ENCODE measurements around the gene MACROD1.

MACROD1 gene

GRCh38 chr11:64131683-64132190 lies 34.2 kb downstream of the MACROD1 start:
- in situ Hi-C loops (cut with MboI; ENCODE audit: low sequenced_read_pairs): no loop called here

GRCh38 chr11:64130618-64131017 lies 35.3 kb downstream of the MACROD1 start:
- in situ Hi-C loops (cut with MboI; ENCODE audit: low sequenced_read_pairs): no loop called here

- in situ Hi-C loops (cut with MboI; ENCODE audit: low sequenced_read_pairs): no loop called here
Measured at GRCh38 chr11:64129403-64129802, 36.5 kb downstream of the MACROD1 start.

- in situ Hi-C loops (cut with MboI; ENCODE audit: low sequenced_read_pairs): no loop called here
Measured at GRCh38 chr11:64128255-64129006, 37.5 kb downstream of the MACROD1 start.

GRCh38 chr11:64127267-64128072 lies 38.4 kb downstream of the MACROD1 start:
- in situ Hi-C loops (cut with MboI; ENCODE audit: low sequenced_read_pairs): no loop called here

- in situ Hi-C loops (cut with MboI; ENCODE audit: low sequenced_read_pairs): no loop called here
Measured at GRCh38 chr11:64126796-64127195, 39.1 kb downstream of the MACROD1 start.

- in situ Hi-C loops (cut with MboI; ENCODE audit: low sequenced_read_pairs): no loop called here
Measured at GRCh38 chr11:64126371-64126770, 39.5 kb downstream of the MACROD1 start.

- in situ Hi-C loops (cut with MboI; ENCODE audit: low sequenced_read_pairs): no loop called here
Measured at GRCh38 chr11:64125676-64126075, 40.2 kb downstream of the MACROD1 start.

- in situ Hi-C loops (cut with MboI; ENCODE audit: low sequenced_read_pairs): no loop called here
Measured at GRCh38 chr11:64124147-64124546, 41.8 kb downstream of the MACROD1 start.

- in situ Hi-C loops (cut with MboI; ENCODE audit: low sequenced_read_pairs): no loop called here
Measured at GRCh38 chr11:64123679-64124078, 42.2 kb downstream of the MACROD1 start.

- in situ Hi-C loops (cut with MboI; ENCODE audit: low sequenced_read_pairs): no loop called here
Measured at GRCh38 chr11:64122411-64123410, 43.2 kb downstream of the MACROD1 start.

- in situ Hi-C loops (cut with MboI; ENCODE audit: low sequenced_read_pairs): no loop called here
Measured at GRCh38 chr11:64121663-64122410, 44.1 kb downstream of the MACROD1 start.

GRCh38 chr11:64120951-64121569 lies 44.9 kb downstream of the MACROD1 start:
- in situ Hi-C loops (cut with MboI; ENCODE audit: low sequenced_read_pairs): no loop called here

GRCh38 chr11:64119700-64120099 lies 46.2 kb downstream of the MACROD1 start:
- in situ Hi-C loops (cut with MboI; ENCODE audit: low sequenced_read_pairs): no loop called here

- in situ Hi-C loops (cut with MboI; ENCODE audit: low sequenced_read_pairs): no loop called here
Measured at GRCh38 chr11:64118876-64119665, 46.8 kb downstream of the MACROD1 start.

GRCh38 chr11:64117763-64118459 lies 48.0 kb downstream of the MACROD1 start:
- in situ Hi-C loops (cut with MboI; ENCODE audit: low sequenced_read_pairs): no loop called here

GRCh38 chr11:64115531-64116522 lies 50.1 kb downstream of the MACROD1 start:
- in situ Hi-C loops (cut with MboI; ENCODE audit: low sequenced_read_pairs): no loop called here

All from HL-60/S4 treated with retinoic acid at 250 ng/mL for 4 days and 3 days (cell line).